Glomerular endothelial cell (primary cell): ENCODE data around the gene HDAC11. TPM values are rescaled to one million over a fixed set of nuclear protein-coding genes. Genes with fewer than 3 reads are reported as not detected.

Source experiments
- total RNA-seq: library from RNA; depleted of rRNA; stranded (reverse); fragments of >200 nt; gene quantifications from 2 replicates; pipeline ENCODE4 v1.2.3, GENCODE V29; 2015

The HDAC11 gene
- total RNA-seq, 1 donor from 2014 or later, result 11.8 TPM

Other genes with a start within 250 kb of the HDAC11 start
- 0.53 and 2.2 TPM in 2 replicates for gene NUP210, start 60.0 kb upstream of the HDAC11 start, total RNA-seq
- 1.6 and 14.2 TPM in 2 replicates for gene FBLN2, start 68.8 kb downstream of the HDAC11 start, total RNA-seq